ENCODE results near the gene IL11RA.

IL11RA gene

DNA sequence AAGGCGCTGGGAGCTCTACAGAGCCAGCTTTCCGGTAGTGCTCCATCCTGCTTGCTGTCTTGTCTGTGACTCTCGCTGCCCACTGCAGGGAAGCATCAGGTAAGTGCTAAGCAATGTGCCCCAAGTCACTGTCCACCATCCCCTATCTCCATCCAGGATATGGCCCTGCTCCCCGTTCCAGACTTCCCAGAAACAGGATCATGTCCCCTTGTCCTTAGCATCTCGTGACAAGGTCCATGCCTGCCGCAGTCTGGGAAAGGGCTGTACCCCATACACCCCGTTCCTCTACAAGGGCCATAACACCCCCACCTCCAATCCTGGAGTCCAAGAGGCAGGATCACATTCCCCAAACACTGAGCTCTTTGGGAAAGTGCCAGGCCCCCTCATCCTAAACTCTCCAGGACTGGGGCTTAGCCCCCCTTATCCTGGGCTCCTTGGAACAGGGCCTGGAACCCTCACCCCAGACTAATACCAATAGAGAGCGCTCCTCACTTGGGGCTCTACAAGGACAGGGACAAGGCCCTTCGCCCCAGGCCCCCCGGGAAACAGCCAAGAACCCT is 40.7 kb upstream of the IL11RA start:
- H3K27ac ChIP-seq, result peak overlapping the region; percentile 90
- TF ChIP-seq, protein P1, sequence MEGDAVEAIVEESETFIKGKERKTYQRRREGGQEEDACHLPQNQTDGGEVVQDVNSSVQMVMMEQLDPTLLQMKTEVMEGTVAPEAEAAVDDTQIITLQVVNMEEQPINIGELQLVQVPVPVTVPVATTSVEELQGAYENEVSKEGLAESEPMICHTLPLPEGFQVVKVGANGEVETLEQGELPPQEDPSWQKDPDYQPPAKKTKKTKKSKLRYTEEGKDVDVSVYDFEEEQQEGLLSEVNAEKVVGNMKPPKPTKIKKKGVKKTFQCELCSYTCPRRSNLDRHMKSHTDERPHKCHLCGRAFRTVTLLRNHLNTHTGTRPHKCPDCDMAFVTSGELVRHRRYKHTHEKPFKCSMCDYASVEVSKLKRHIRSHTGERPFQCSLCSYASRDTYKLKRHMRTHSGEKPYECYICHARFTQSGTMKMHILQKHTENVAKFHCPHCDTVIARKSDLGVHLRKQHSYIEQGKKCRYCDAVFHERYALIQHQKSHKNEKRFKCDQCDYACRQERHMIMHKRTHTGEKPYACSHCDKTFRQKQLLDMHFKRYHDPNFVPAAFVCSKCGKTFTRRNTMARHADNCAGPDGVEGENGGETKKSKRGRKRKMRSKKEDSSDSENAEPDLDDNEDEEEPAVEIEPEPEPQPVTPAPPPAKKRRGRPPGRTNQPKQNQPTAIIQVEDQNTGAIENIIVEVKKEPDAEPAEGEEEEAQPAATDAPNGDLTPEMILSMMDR (conservative IDR thresholded peaks at IDR 0.05), result no peak
- TF ChIP-seq ZFX (IDR thresholded peaks at IDR 0.05), result no peak

DNA sequence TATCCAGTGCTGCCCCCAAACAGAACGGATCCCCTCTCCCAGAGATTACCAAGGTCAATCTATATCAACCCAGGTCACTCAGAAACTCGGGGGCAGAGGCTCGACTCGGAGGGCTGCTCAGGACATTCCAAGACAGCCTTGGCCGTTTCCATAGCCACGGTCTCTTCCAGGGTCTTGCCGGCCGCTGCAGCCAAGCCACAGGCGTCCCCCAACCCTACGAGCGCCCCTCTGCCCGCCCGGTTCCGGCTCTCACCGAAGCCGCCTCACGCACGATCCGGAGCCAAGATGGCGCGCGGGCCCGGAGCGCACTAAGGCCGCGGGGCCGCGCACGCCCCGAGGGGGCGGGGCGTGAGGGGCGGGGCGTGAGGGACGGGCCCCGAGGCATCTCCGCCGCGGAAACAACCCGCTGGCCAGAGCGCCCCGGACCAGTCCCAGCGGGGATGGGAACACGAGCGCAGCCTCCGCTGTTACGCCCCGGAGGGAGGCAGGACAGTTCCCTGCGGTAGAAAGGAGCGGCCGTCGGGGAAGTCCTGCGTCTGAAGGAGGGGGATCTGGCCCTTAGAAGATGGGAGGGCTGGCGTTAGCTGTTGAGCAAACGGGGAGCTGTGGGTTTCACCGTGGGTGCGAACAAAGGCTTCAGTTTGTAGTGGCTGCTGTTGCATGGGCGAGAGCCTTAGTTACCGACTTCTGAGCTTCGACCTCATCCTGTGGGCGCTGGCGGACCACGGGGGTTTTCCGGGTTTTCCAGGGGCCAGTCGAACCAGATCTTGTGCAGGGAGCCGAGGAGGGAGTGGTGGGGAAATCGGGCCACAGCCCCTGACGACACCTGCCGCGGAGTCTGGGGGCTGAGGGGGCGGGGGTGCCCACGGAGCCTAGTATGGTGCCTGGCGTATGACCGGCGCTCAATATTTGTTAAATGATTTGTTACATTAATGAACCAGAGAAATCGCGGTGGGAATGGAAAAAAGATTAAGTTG is 39.9 kb upstream of the IL11RA start, which contains the start of gene RPP25L:
Gene RPP25L (minus strand): TSS at position 287 of the 977 bp plus-strand sequence. CDS start 801 bp downstream, outside the sequence.
- TF ChIP-seq, protein P1 (conservative IDR thresholded peaks at IDR 0.05), result no peak
- TF ChIP-seq ZFX (IDR thresholded peaks at IDR 0.05), result 0 out of 2 replicates have a peak, but pooled peaks have one; percentile 26
- H3K27ac ChIP-seq, result peak within 1 kb of the TSS; percentile 90

DNA sequence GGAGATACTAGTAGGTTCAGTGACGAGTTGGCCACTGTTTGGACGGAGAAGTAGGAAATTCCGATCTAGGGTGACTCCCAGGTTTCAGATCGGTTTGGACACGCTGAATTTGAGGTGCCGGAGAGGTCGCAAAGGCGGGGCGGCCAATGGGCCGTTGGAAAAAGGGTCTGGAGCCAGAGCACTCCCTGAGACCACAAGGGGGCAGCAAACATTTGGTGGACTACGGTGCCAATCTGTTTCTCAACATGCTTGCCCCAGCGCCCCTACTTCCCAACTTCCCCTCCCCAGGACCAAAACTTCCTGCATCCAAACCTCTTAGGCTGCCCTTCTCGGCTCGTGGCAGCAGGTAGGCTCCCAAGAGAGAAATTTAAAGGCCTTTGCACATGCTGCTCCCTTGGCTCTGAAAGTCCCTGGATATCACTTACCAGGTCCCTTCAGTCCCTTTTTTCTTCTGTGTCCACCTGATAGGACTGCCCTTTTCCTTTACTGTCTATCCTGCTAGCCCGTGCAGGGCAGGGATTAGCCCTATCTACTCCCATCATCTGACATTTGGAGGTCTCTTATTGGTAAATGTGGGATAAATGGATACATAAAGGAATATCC is 39.1 kb upstream of the IL11RA start:
- no peak for TF ChIP-seq ZFX (IDR thresholded peaks at IDR 0.05)
- TF ChIP-seq, protein P1 (conservative IDR thresholded peaks at IDR 0.05), result peak; percentile 94
- H3K27ac ChIP-seq, result peak overlapping the region; percentile 90

DNA sequence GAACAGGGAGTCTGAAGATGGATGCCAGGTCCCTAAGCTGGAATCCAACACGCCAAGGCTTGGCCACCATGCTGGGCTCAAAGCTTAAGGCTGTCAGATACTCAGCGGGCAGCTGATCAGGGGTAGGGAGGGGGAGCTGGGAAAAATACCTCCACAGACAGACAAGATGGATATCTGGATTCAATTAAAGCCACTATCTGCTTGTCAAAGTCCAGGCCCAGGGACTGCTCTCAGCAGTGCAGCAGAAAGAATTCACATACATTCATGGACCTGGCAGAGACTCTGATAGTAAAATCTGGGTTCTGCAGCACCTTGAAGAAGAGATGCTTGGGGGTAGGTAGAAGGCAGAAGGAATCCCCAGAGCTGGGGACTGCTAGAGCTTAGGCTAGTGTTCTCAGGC is 36.9 kb upstream of the IL11RA start:
- TF ChIP-seq ZFX (IDR thresholded peaks at IDR 0.05), result no peak
- TF ChIP-seq, protein P1 (conservative IDR thresholded peaks at IDR 0.05), result no peak
- no peak overlapping the region for H3K27ac ChIP-seq

DNA sequence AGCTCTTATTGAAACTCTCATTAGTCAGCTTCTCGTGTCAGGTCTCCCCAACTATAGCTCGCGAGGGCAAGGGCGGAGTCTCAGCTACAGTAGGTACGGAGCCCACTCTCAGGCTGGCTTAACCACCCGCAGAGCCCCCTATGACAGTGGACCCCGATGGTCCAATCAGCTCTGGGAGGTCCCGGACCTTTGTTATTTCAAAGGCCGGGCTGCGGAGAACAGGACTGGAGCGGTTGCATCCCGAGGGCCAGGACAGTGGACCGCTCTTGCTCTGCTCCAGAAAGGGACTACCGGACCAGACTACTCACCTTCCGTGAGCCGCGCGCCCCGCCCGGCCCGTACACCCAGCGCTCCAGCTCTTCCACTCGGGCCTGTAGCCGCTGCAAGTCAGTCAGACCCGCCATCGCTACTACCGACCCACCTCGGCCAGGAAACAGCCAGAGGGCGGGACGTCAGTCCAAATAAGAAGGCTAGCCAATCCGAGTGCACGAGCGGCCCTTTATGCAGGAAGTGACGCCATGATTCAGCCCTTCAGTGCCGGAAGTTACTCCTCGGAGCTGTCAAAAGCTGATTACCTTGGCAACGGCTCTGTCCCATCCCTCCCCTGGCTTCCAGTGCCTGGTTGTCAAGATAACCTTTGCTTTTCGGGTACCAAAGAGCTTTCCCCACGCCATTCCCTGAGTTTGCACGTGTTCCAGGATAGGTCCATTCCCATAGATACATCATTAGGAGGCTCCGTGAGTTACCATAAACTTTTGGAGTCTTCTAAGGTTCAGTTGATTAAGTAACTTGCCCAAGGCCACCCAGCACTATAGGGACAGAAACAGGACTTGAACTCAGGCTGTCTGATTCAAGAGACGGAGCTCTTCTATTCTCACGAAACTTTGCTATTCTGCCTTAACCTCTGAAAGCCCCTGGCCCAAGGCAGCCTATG is 31.7 kb upstream of the IL11RA start, which contains the start of gene DCTN3:
Gene DCTN3 (minus strand): TSS at position 435 of the 934 bp plus-strand sequence. CDS start 31 bp downstream, at position 404.
- peak; percentile 35; the same call in 1 of the 2 replicates for TF ChIP-seq ZFX (IDR thresholded peaks at IDR 0.05)
- TF ChIP-seq, protein P1 (conservative IDR thresholded peaks at IDR 0.05), result no peak
- peak within 1 kb of the TSS; percentile 72 for H3K27ac ChIP-seq

DNA sequence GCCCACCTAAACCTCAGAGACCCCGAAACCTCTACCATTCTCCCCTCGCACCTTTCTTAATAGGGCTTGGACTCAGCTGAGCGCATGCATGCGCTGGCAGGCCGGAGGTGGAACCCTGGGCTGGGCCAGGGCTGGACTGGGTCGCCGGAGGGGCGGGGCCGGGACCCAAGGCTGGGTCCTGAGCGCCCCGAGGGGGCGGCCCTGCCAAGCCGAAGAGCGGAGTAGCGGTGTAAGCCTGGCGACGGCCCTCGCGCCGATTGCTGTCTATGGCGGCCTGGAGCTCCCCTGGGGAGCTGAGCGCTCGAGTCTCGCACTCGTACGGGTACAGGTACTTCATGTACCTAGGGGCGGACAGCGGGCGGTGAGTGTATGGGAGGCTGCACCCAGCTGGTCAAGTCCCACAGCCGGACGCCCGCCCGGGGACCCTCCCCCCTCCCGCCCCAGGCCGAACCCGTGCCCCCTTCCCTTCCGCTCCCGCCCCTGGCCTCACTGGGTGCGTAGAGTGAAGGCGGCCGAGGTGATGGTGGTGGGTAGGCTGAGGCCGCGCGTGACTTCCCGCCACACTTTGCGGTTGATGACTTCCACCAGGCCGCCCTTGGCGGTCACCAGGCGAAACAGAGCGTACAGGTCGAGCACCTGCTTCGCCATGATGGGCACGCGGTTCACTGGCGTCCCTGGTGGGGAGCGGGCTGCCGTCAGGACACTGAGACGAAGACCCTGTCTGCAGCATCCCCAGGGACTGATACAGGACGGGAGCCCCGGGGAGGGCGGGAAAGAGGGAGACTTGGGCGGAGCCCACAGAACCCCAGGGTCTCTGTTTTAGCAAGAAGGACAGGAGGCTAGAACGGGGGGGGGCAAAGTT is 28.4 kb upstream of the IL11RA start:
- TF ChIP-seq, protein P1 (conservative IDR thresholded peaks at IDR 0.05), result no peak
- no peak for TF ChIP-seq ZFX (IDR thresholded peaks at IDR 0.05)
- H3K27ac ChIP-seq, result no peak overlapping the region
